Activated T-helper 1 cell treated with Interleukin-2 at 50 U/mL for 16 hours (primary cell): ENCODE results near the gene IL17RA.
"Not testable (repeated sequence)": the region's sequence is repeated elsewhere in the genome, so short reads cannot be mapped to it uniquely, and the experiment has no call there.

Experiments
- DNase-seq: peaks from one replicate; pipeline ENCODE4 v3.0.0-alpha.2; 2020; ENCODE audit warnings: low read depth

IL17RA gene

GRCh38 chr22:17120711-17121232 lies 36.0 kb downstream of the IL17RA start:
- DNase-seq = no peak

GRCh38 chr22:17121233-17122195 lies 36.7 kb downstream of the IL17RA start, which contains the start of gene TMEM121B:
TMEM121B (minus strand) TSS chr22:17121360; CDS start chr22:17121127, 233 bp downstream.
- DNase-seq = no peak

- no peak for DNase-seq
Measured at GRCh38 chr22:17130199-17130598, 45.4 kb downstream of the IL17RA start.

- DNase-seq = no peak
Measured at GRCh38 chr22:17131686-17132085, 46.9 kb downstream of the IL17RA start.

- DNase-seq = no peak
Measured at GRCh38 chr22:17132112-17132511, 47.3 kb downstream of the IL17RA start.

GRCh38 chr22:17133137-17133536 lies 48.3 kb downstream of the IL17RA start:
- DNase-seq = no peak

- DNase-seq = no peak
Measured at GRCh38 chr22:17135153-17135760, 50.5 kb downstream of the IL17RA start.

- DNase-seq = no peak
Measured at GRCh38 chr22:17137170-17137569, 52.4 kb downstream of the IL17RA start.

- no peak for DNase-seq
Measured at GRCh38 chr22:17137861-17138425, 53.1 kb downstream of the IL17RA start.

- DNase-seq = no peak
Measured at GRCh38 chr22:17138513-17138912, 53.7 kb downstream of the IL17RA start.

GRCh38 chr22:17140022-17140421 lies 55.2 kb downstream of the IL17RA start:
- DNase-seq = no peak

- no peak for DNase-seq
Measured at GRCh38 chr22:17140826-17141766, 56.3 kb downstream of the IL17RA start.

GRCh38 chr22:17143101-17143500 lies 58.3 kb downstream of the IL17RA start:
- DNase-seq = no peak

GRCh38 chr22:17143826-17144225 lies 59.0 kb downstream of the IL17RA start:
- no peak for DNase-seq

- no peak for DNase-seq
Measured at GRCh38 chr22:17145021-17145680, 60.4 kb downstream of the IL17RA start.

- DNase-seq = not testable (repeated sequence)
Measured at GRCh38 chr22:17147458-17147857, 62.7 kb downstream of the IL17RA start.

- no peak for DNase-seq
Measured at GRCh38 chr22:17149076-17149815, 64.4 kb downstream of the IL17RA start.

GRCh38 chr22:17152340-17152739 lies 67.5 kb downstream of the IL17RA start:
- DNase-seq = no peak

- DNase-seq = no peak
Measured at GRCh38 chr22:17152971-17153370, 68.2 kb downstream of the IL17RA start.

GRCh38 chr22:17155941-17156340 lies 71.1 kb downstream of the IL17RA start:
- DNase-seq = no peak
